NCI-H2081 (cell line): ENCODE measurements around the gene BABAM2.
"Not testable (repeated sequence)": the region's sequence is repeated elsewhere in the genome, so short reads cannot be mapped to it uniquely, and the experiment has no call there.

Source experiments
- DNase-seq, 2 experiments: peaks; one replicate each; lab custom pipeline; 2025; lab: John Stamatoyannopoulos, UW

BABAM2 gene

GRCh38 chr2:27978761-27979160 lies 88.2 kb downstream of the BABAM2 start:
- DNase-seq = not testable (repeated sequence)

- DNase-seq = no peak
Observed at GRCh38 chr2:27980242-27980641, 89.7 kb downstream of the BABAM2 start.

GRCh38 chr2:27984153-27984552 lies 93.6 kb downstream of the BABAM2 start:
- DNase-seq = no peak

- no peak for DNase-seq
Observed at GRCh38 chr2:27988306-27988705, 97.8 kb downstream of the BABAM2 start.

- DNase-seq = no peak
Observed at GRCh38 chr2:27988718-27989117, 98.2 kb downstream of the BABAM2 start.

- no peak for DNase-seq
Observed at GRCh38 chr2:27989149-27989548, 98.6 kb downstream of the BABAM2 start.

GRCh38 chr2:27990030-27990590 lies 99.6 kb downstream of the BABAM2 start:
- DNase-seq = no peak

- DNase-seq = no peak
Observed at GRCh38 chr2:27991146-27991545, 100.6 kb downstream of the BABAM2 start.

- no peak for DNase-seq
Observed at GRCh38 chr2:27992787-27993401, 102.4 kb downstream of the BABAM2 start.

GRCh38 chr2:27993402-27993787 lies 102.9 kb downstream of the BABAM2 start:
- no peak for DNase-seq

- no peak for DNase-seq
Observed at GRCh38 chr2:27993950-27994728, 103.6 kb downstream of the BABAM2 start.

GRCh38 chr2:27996156-27996922 lies 105.8 kb downstream of the BABAM2 start:
- DNase-seq = no peak

- no peak for DNase-seq
Observed at GRCh38 chr2:28000287-28000686, 109.8 kb downstream of the BABAM2 start.

GRCh38 chr2:28002181-28002580 lies 111.7 kb downstream of the BABAM2 start:
- no peak for DNase-seq

- DNase-seq = no peak
Observed at GRCh38 chr2:28004086-28004485, 113.6 kb downstream of the BABAM2 start.

- DNase-seq = peak in 1 of 2 experiments; percentile 59
Observed at GRCh38 chr2:28009732-28010131, 119.2 kb downstream of the BABAM2 start.

- DNase-seq = no peak
Observed at GRCh38 chr2:28011322-28011737, 120.8 kb downstream of the BABAM2 start.

GRCh38 chr2:28018474-28018873 lies 127.9 kb downstream of the BABAM2 start:
- not testable (repeated sequence) for DNase-seq

GRCh38 chr2:28019521-28019920 lies 129.0 kb downstream of the BABAM2 start:
- not testable (repeated sequence) for DNase-seq

GRCh38 chr2:28021898-28022297 lies 131.4 kb downstream of the BABAM2 start:
- DNase-seq = no peak

- no peak for DNase-seq
Observed at GRCh38 chr2:28025123-28025522, 134.6 kb downstream of the BABAM2 start.

- DNase-seq = not testable (repeated sequence)
Observed at GRCh38 chr2:28026230-28026629, 135.7 kb downstream of the BABAM2 start.
